ENCODE results near the gene VGF.
"Not testable (repeated sequence)": the region's sequence is repeated elsewhere in the genome, so short reads cannot be mapped to it uniquely, and the experiment has no call there.

VGF gene

DNA sequence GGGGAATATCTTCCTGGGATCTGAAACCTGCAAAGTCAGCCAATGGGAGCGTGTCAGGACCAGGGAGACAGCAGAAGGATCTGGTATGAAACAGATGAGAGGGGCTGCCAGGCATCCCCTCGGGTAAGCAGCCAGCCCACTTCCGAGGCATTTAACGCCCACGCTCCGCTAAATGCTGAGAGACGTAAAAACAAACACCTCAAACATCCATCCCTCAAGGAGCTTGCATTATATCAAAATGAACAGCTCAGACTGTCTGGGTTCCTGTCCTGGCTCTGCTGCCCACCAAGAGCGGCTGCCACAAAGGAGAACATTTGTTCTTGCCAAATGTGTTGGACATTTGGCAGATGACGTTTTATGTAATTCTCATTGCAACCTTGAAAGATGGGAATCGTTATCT lies 45.5 kb downstream of the VGF start:
- no peak overlapping the region for H3K4me3 Mint-ChIP-seq
- H3K9me3 Mint-ChIP-seq: no peaks in the 10 kb centered on the region
- peaks cover 12% of the 10 kb centered on the region for H3K27me3 Mint-ChIP-seq (ENCODE audit: low read depth, poor library complexity)
- no peaks in the 10 kb centered on the region for H3K36me3 Mint-ChIP-seq (ENCODE audit: low read depth)
- H3K4me1 Mint-ChIP-seq: peaks cover 32% of the 10 kb centered on the region
- no peak for TF ChIP-seq CTCF (IDR thresholded peaks at IDR 0.05)
- DNase-seq: no peak
- peak overlapping the region; percentile 77 for H3K27ac Mint-ChIP-seq

DNA sequence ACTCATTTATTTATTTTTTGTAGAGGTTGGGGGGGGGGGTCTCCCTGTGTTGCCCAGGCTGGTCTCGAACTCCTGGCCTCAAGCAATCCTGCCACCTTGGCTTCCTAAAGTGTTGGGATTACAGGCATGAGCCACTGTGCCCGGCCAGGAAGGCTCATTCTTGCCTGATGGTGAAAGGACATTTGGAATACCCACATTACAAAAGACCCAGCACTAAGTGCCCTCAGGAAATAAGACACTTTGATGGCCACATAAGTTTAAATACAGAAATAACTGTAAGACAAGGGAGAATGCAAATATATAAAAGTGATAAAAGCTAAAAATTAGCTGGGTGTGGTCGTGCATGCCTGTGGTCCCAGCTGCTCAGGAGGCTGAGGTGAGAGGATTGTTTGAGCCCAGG lies 46.5 kb downstream of the VGF start:
- TF ChIP-seq CTCF (IDR thresholded peaks at IDR 0.05): no peak
- Mint-ChIP-seq H3K27ac (no peak overlapping the region), H3K4me1 (peaks cover 26% of the 10 kb centered on the region), H3K36me3 (ENCODE audit: low read depth) (no peaks in the 10 kb centered on the region), H3K27me3 (ENCODE audit: low read depth, poor library complexity) (peaks cover 12% of the 10 kb centered on the region), H3K9me3 (no peaks in the 10 kb centered on the region), H3K4me3 (no peak overlapping the region)
- no peak for DNase-seq

DNA sequence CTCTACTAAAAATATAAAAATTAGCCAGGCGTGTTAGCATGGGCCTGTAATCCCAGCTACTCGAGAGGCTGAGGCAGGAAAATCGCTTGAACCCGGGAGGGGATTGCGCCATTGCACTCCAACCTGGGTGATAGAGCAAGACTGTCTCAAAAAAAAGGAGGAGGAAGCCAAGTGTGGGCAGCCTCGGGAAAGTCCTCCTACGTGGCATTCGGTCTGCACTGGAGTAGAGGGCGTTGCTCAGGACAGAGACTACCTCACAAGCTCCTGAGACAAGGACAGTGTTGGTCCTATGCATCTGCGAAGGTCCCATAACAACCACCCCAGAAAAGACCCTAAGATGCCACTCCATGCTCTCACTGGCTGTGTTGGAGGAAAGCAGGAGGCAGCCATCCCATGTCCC lies 48.5 kb downstream of the VGF start:
- Mint-ChIP-seq H3K4me1 (peaks cover 11% of the 10 kb centered on the region), H3K27me3 (ENCODE audit: low read depth, poor library complexity) (peaks cover 1% of the 10 kb centered on the region), H3K4me3 (no peak overlapping the region), H3K27ac (no peak overlapping the region), H3K9me3 (no peaks in the 10 kb centered on the region), H3K36me3 (ENCODE audit: low read depth) (no peaks in the 10 kb centered on the region)
- no peak for TF ChIP-seq CTCF (IDR thresholded peaks at IDR 0.05)
- no peak for DNase-seq

GRCh38 chr7:101115215-101115614 lies 50.2 kb downstream of the VGF start:
- Mint-ChIP-seq H3K27me3 (ENCODE audit: low read depth, poor library complexity) (no peaks in the 10 kb centered on the region), H3K4me1 (peaks cover 8% of the 10 kb centered on the region), H3K9me3 (no peaks in the 10 kb centered on the region), H3K36me3 (ENCODE audit: low read depth) (no peaks in the 10 kb centered on the region), H3K4me3 (no peak overlapping the region), H3K27ac (no peak overlapping the region)
- no peak for TF ChIP-seq CTCF (IDR thresholded peaks at IDR 0.05)
- no peak for DNase-seq

DNA sequence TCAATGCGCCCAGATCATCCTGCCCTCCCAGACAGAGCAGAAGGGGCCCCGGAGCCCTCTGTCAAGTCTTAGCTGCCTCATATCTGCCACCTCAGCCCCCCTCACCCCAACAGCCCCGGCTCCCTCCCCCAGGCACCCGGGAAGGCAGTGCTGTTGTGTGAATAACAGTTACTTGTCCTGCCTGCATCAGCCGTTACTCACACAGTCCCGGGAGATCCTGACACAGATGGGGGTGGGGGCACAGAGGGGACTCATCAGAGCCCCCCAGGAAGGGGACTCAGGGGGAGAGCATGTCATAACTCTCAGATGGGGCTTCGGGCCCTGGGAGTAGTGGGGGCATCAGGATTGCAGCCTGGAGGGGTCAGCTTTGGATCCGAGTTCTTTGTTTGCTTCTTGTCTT lies 50.9 kb downstream of the VGF start:
- TF ChIP-seq CTCF (IDR thresholded peaks at IDR 0.05): no peak
- H3K27me3 Mint-ChIP-seq (ENCODE audit: low read depth, poor library complexity): no peaks in the 10 kb centered on the region
- no peak overlapping the region for H3K27ac Mint-ChIP-seq
- H3K4me1 Mint-ChIP-seq: peaks cover 4% of the 10 kb centered on the region
- H3K9me3 Mint-ChIP-seq: no peaks in the 10 kb centered on the region
- no peaks in the 10 kb centered on the region for H3K36me3 Mint-ChIP-seq (ENCODE audit: low read depth)
- no peak overlapping the region for H3K4me3 Mint-ChIP-seq
- no peak for DNase-seq

- Mint-ChIP-seq H3K27ac (no peak overlapping the region), H3K9me3 (no peaks in the 10 kb centered on the region), H3K4me3 (no peak overlapping the region), H3K4me1 (peaks cover 7% of the 10 kb centered on the region), H3K27me3 (ENCODE audit: low read depth, poor library complexity) (no peaks in the 10 kb centered on the region), H3K36me3 (ENCODE audit: low read depth) (no peaks in the 10 kb centered on the region)
- DNase-seq: no peak
- TF ChIP-seq CTCF (IDR thresholded peaks at IDR 0.05): no peak
Measured at GRCh38 chr7:101113836-101114235, 51.5 kb downstream of the VGF start.

DNA sequence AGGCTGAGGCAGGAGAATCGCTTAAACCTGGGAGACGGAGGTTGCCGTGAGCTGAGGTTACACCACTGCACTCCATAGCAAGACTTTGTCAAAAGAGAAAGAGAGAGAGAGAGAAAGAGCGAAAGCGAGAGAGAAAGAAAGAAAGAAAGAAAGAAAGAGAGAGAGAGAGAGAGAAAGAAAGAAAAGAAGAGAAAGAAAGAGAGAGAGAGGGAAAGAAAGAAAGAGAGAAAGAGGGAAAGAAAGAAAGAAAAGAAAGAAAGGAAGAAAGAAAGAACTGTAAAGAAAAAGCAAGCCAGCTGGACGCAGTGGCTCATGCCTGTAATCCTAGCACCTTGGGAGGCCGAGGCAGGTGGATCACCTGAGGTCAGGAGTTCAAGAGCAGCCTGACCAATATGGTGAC lies 52.2 kb downstream of the VGF start:
- not testable (repeated sequence) for H3K27ac Mint-ChIP-seq; H3K4me3 Mint-ChIP-seq; H3K27me3 Mint-ChIP-seq (ENCODE audit: low read depth, poor library complexity); H3K36me3 Mint-ChIP-seq (ENCODE audit: low read depth); DNase-seq; H3K9me3 Mint-ChIP-seq
- peaks cover 11% of the 10 kb centered on the region for H3K4me1 Mint-ChIP-seq
